ENCODE results near the gene CBX8. TPM values are rescaled to one million over a fixed set of nuclear protein-coding genes. Genes with fewer than 3 reads are reported as not detected.
A peak's percentile ranks its signal among the peaks of the same experiment; 100 is the strongest.

The CBX8 gene
- total RNA-seq, 2 experiments from 2014 or later: 8.6 to 9.4 TPM

DNA sequence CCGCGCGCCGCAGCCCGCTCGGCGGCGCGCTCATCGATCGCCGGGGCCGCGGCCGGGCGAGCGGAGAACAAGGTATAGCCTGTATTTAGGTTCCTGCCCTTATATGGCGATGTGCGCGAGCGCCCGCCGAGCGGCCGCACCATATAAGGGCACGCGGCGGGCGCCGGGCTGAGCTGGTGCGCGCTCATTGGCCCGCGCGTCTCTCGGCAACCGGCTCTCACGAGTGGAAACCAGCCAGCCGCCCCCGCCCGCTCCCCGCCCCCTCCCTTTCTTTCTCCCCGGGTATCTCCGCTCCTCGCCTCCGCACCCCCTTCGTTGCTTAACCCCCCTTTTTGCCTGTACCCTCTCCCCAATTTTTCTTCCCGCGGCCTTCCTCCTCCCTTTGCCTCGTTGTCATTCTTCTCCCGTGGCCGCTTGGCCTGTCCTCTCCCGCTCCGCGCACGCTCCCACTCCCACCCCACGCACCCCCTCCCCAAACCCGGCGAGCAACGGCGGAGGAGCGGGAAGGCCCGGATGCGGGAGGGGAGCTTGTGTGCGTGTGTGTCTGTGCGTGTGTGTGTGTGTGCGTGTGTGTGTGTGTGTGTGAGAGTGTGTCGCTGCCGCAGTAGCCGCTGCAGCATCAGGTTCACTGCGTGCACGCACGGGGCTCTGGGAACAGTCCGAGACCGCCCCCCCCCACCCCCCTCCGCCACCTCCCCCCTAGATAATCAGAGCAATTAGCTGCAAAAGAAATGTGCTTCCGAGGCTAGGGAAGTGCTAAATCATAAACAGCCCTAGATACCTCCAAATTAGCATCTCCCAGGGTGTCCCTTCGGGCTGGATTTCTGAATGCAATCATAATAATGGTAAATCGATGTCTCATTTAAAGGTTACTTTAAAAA, 13.5 kb upstream of the CBX8 start:
- ATAC-seq (peak; percentile 94), DNase-seq (peak; percentile 85)
- no peak overlapping the region for H3K27ac Mint-ChIP-seq
- peak overlapping the region; percentile 40 for H3K4me3 Mint-ChIP-seq
- CTCF ChIA-PET: interaction anchor here (0.9 to 10.5 kb wide), 13 partner anchors 11 to 183 kb away, joined by 3 to 94 read pairs (median 4); partner anchors contain the start of genes CBX4 and CBX8
- POLR2A ChIA-PET: interaction anchor here (0.8 kb wide), 1 partner anchor 14 kb away, joined by 3 read pairs; the partner anchor contains the start of gene CBX8
- H3K4me1 Mint-ChIP-seq (ENCODE audit: low read depth): peaks cover 42% of the 10 kb centered on the region
- no peaks in the 10 kb centered on the region for H3K9me3 Mint-ChIP-seq (ENCODE audit: insufficient read depth)
- H3K27me3 Mint-ChIP-seq (ENCODE audit: low read depth): peaks cover 66% of the 10 kb centered on the region
- no peaks in the 10 kb centered on the region for H3K36me3 Mint-ChIP-seq (ENCODE audit: low read depth)

DNA sequence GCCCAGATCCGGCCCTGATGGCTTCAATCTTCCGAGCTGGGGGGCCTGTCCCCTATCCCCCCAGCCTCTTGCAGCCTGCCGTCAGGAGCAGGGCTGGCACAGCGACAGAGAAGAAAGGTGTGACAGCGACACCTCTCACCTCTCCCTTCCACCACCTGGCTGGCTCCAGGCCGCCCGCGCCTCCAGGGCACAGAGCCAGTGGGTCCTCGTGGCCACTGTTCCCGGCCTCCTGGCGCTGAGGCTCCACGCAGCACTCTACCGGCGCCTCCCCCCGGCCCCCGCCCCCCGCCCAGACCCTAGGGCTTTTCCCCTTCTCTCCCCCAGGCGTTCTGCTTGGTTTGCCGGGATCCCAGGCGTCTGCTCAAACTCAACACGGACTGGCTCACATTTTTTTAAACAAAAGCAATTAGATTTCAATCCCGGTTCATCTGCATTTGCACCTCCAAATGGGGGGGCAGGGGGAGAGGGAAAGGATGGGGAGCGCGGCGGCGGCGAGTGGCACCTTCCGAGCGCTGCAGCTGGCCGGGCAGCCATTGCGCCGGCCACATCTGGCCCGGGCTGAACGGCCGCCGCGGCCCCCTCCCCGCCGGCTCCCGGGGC, 12.8 kb upstream of the CBX8 start:
- H3K36me3 Mint-ChIP-seq (ENCODE audit: low read depth): no peaks in the 10 kb centered on the region

DNA sequence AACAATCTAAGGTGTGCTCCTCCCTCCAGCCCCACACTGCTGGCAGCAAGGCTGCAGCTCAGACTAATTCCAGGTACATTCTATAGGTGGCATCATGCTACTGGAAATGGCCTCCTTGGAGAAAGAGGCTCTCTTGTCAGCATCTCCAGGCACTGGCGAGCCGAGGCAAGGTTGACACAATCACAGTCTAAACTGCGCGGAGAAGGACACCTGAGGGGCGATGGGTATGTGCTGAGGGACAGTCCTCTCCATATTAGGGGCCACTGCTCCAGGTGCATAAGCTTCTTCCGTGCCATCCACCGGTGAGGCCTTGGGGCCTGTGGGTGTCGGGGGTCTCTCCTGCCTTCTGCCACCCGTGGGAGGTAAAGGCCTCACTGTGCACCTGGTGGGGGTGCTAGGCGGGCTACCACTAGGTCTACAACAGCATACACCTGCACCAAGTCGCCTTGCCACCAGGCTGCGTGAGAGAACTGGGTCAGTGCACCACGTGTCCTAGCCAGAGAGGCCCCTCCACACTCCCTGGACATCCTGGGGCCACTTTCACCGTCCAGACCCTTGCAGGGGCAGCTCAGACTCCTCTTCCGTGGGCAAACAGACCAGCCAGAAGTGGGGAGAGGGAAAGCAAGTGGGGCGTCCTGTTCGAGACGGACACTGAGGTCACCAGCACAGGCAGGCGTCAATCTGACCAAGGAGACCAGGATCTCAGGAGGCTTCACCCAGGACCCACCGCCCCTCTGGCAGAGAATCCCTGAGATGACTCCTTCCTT, 12.1 kb upstream of the CBX8 start:
- Mint-ChIP-seq H3K27me3 (ENCODE audit: low read depth) (peaks cover 71% of the 10 kb centered on the region), H3K4me3 (peak overlapping the region; percentile 38), H3K36me3 (ENCODE audit: low read depth) (peaks cover 3% of the 10 kb centered on the region), H3K4me1 (ENCODE audit: low read depth) (peaks cover 48% of the 10 kb centered on the region), H3K27ac (no peak overlapping the region), H3K9me3 (ENCODE audit: insufficient read depth) (no peaks in the 10 kb centered on the region)
- peak; percentile 62 for DNase-seq
- peak; percentile 19 for ATAC-seq
- CTCF ChIA-PET: interaction anchor here (0.7 to 10.5 kb wide), 21 partner anchors 8 to 199 kb away, joined by 3 to 94 read pairs (median 4); partner anchors contain the start of genes CBX4 and CBX8
- POLR2A ChIA-PET: interaction anchor here (0.7 to 2.6 kb wide), 4 partner anchors 12 to 455 kb away, joined by 3 to 11 read pairs (median 4); partner anchors contain the start of genes CBX4 and CBX8

More for the DNA sequence above, 12.8 kb upstream of the CBX8 start:
- ChIA-PET POLR2A (interaction anchor here (1.1 to 2.6 kb wide), 2 partner anchors 13 to 30 kb away, joined by 3 to 11 read pairs; partner anchors contain the start of genes CBX4 and CBX8), CTCF (interaction anchor here (1.2 to 10.5 kb wide), 10 partner anchors 12 to 184 kb away, joined by 4 to 94 read pairs (median 6); partner anchors contain the start of genes CBX4 and CBX8)
- H3K9me3 Mint-ChIP-seq (ENCODE audit: insufficient read depth): no peaks in the 10 kb centered on the region
- ATAC-seq (no peak), DNase-seq (no peak)
- H3K27me3 Mint-ChIP-seq (ENCODE audit: low read depth): peaks cover 73% of the 10 kb centered on the region
- H3K27ac Mint-ChIP-seq: no peak overlapping the region
- H3K4me1 Mint-ChIP-seq (ENCODE audit: low read depth): peaks cover 49% of the 10 kb centered on the region
- no peak overlapping the region for H3K4me3 Mint-ChIP-seq

DNA sequence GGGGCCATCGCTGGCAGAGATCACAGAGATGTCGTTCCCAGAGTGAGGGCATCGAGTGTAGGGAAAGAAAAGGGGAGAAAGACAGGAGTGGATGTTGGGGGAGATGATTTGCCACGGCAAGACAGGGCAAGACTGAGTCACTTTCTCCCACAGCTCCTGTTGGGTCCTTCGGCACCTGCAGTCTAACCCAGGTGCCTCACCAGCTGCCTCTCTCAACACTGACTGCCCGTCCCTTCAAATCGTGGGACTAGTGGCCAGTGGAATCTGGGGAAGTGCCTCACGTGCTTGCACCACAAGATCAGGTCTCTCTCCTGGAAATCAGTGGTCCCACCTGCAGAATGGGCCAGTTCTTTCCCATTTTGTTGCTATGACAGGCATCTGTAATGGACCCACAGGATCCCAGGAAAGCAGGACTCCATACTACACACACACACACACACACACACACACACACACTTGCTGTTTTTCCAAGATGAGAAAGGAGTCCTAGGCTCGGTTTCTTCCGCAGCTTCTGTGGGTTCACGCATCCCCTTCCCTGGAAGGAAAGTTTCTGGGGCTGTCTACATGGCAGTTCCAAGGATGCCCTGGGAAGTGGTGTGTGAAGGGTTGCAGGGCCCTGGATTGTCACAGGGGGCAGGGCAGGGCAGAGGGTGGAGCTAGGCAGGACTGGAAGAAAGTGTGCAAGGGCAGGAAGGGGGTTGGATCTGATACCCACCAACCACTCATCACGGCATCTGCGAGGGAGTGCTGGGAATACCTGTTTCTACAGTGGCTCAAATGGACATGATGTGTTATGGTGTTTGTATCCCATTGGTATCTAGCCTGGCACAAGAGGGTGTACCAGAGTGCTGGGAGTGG, 10.2 kb upstream of the CBX8 start:
- Mint-ChIP-seq H3K4me1 (ENCODE audit: low read depth) (peaks cover 52% of the 10 kb centered on the region), H3K4me3 (no peak overlapping the region), H3K27me3 (ENCODE audit: low read depth) (peaks cover 75% of the 10 kb centered on the region), H3K9me3 (ENCODE audit: insufficient read depth) (no peaks in the 10 kb centered on the region), H3K27ac (no peak overlapping the region), H3K36me3 (ENCODE audit: low read depth) (peaks cover 3% of the 10 kb centered on the region)
- DNase-seq (no peak), ATAC-seq (no peak)
- POLR2A ChIA-PET: interaction anchor here (2.6 kb wide), 1 partner anchor 32 kb away, joined by 11 read pairs; the partner anchor contains the start of gene CBX4
- CTCF ChIA-PET: interaction anchor here (0.9 to 10.5 kb wide), 13 partner anchors 10 to 201 kb away, joined by 3 to 94 read pairs (median 4); partner anchors contain the start of genes CBX4 and CBX8

DNA sequence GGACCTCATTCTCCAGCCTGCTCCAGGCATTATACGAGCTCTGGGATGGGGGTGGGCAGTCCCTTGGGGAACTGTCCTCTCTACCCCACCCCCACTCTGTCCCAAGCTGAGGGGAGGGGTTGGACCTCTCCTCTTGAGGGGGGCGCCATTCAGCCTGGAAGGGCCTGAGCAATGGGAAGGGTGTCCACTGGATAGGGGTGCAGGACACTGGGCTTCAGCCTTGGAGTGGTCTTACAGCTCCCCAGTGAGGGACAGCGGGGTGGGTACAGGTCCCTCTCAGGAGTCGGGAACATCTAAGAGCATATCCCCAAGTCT, 9.5 kb upstream of the CBX8 start:
- H3K36me3 Mint-ChIP-seq (ENCODE audit: low read depth): peaks cover 3% of the 10 kb centered on the region
- ATAC-seq (no peak), DNase-seq (no peak)
- peaks cover 52% of the 10 kb centered on the region for H3K4me1 Mint-ChIP-seq (ENCODE audit: low read depth)
- no peak overlapping the region for H3K4me3 Mint-ChIP-seq
- peaks cover 75% of the 10 kb centered on the region for H3K27me3 Mint-ChIP-seq (ENCODE audit: low read depth)
- no peak overlapping the region for H3K27ac Mint-ChIP-seq
- CTCF ChIA-PET: interaction anchor here (2.2 to 10.5 kb wide), 3 partner anchors 9 to 35 kb away, joined by 5 to 94 read pairs (median 33); partner anchors contain the start of genes CBX4 and CBX8
- POLR2A ChIA-PET: no interaction called here
- H3K9me3 Mint-ChIP-seq (ENCODE audit: insufficient read depth): no peaks in the 10 kb centered on the region

DNA sequence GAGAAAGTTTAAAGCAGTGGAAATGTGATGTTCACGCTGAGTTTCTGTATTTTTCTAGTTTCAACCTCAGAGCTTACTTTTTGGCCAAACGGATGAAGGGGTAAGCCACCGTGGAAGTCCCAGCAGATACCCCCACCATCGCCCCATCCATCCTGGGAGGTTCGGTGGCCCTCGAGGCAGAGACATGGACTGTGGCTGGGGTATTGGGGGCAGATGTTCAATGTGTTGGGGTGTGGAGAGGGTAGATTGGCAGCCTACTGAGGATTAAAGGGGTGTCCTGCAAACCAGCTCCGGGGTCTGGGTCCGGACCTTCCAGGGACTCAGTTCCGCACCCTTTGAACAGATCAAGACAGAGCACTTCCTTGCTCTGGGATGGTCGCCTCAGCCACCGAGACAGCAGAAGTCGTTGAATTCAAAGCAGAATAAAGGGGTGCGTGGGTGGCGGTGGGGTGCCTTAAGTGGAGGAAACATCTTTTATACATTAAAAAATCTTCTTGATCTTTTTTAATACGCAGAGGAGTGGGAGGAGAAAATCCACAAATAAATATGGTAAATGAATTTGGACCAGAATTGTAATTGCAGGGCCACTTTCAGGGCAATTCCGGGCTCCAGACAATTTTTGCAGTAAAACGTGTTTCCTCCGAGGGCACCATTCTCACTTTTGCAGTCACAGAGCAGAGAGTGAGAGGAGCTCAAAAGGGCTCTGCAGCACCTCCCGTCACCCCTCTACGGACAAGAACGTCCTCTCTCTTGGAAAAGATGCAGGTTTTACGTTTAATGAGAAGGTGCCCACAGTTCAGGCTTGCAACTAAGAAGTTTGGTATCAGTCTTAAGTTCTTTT, 8.2 kb upstream of the CBX8 start:
- no peaks in the 10 kb centered on the region for H3K9me3 Mint-ChIP-seq (ENCODE audit: insufficient read depth)
- H3K27ac Mint-ChIP-seq: peak overlapping the region; percentile 73
- CTCF ChIA-PET: interaction anchor here (1.0 to 10.5 kb wide), 6 partner anchors 8 to 165 kb away, joined by 3 to 94 read pairs (median 7); partner anchors contain the start of genes CBX4 and CBX8
- H3K4me1 Mint-ChIP-seq (ENCODE audit: low read depth): peaks cover 52% of the 10 kb centered on the region
- ATAC-seq (no peak), DNase-seq (no peak)
- peak overlapping the region; percentile 63 for H3K4me3 Mint-ChIP-seq
- peaks cover 76% of the 10 kb centered on the region for H3K27me3 Mint-ChIP-seq (ENCODE audit: low read depth)
- H3K36me3 Mint-ChIP-seq (ENCODE audit: low read depth): peaks cover 3% of the 10 kb centered on the region
- POLR2A ChIA-PET: interaction anchor here (0.6 to 2.8 kb wide), 4 partner anchors 8 to 35 kb away, joined by 3 to 13 read pairs (median 4); partner anchors contain the start of genes CBX4 and CBX8

DNA sequence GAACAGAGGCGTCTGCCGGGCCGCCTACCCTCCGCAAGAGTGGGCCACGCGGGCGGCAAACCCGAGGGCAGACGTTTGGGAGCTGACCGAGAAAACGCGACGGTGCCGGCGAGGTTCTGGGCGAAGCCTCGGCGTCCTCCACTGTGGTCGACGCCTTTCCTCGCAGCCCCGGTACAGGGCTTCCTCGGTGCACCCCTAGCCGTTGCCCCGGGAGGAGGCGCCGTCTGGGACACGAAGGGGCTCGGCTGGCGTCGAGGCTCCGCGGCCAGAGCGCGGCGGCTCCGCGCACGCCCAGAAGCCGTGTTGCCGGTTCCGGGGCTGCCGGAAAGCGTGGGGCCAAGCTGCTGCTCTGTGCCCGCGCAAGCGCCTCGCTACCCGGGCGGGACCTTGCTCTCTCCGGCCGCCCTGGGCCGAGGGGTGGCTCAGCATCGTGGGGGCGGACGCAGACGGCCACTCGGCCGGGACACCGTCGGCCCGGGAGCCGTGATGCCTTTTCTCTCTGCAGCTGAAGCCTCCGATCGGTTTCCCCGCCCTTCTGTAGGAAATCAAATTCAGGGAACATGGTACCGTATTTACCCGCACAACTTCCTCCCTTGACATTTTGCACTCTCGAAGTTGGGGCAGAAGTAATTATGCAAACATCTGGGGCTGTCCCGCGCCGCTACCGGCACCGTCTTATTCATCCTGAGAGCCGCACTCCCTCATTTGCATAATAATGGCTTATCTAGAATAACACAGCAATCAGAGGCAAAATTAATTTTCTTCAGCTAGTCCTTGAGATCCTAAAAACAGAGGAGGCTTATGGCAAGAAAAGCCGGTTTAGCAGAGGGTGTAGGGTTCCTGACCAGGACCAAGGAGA, 7.3 kb upstream of the CBX8 start:
- peaks cover 80% of the 10 kb centered on the region for H3K27me3 Mint-ChIP-seq (ENCODE audit: low read depth)
- H3K27ac Mint-ChIP-seq: peak overlapping the region; percentile 73
- DNase-seq (peak; percentile 67), ATAC-seq (peak; percentile 43)
- H3K4me1 Mint-ChIP-seq (ENCODE audit: low read depth): peaks cover 56% of the 10 kb centered on the region
- CTCF ChIA-PET: interaction anchor here (1.0 to 10.5 kb wide), 6 partner anchors 8 to 166 kb away, joined by 3 to 94 read pairs (median 7); partner anchors contain the start of gene CBX4
- peaks cover 6% of the 10 kb centered on the region for H3K36me3 Mint-ChIP-seq (ENCODE audit: low read depth)
- H3K4me3 Mint-ChIP-seq: peak overlapping the region; percentile 63
- POLR2A ChIA-PET: interaction anchor here (0.6 to 2.8 kb wide), 5 partner anchors 8 to 361 kb away, joined by 3 to 13 read pairs (median 4); partner anchors contain the start of gene CBX4
- H3K9me3 Mint-ChIP-seq (ENCODE audit: insufficient read depth): no peaks in the 10 kb centered on the region

DNA sequence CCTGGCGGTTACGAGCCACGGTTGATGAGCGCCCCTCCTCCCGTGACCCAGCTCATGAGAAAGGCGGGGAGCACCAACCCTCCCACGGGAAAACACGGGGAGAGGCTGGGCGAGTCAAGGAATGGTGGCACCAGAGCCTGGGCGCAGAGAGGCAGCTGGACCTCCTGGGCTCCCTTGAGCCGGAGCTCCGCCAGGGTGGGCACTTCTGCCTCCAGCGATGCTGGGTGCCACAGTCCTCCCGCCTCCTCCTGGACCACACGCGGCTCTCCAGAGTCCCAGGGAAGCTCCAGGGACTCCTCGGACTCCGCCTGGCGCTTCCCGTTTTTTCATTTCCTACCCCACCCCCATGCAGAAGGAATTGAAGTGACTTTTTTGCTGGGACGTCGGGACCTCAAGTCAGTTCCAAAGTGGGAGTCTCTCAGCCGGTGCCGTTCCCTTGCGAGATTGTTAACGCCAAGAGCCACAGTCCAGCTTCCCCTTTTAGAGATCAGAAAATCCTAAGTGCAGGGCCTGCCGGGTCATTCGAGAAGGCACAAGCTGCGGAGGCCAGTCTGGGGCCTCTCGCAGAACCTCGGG, 6.6 kb upstream of the CBX8 start:
- Mint-ChIP-seq H3K27ac (peak overlapping the region; percentile 39), H3K9me3 (ENCODE audit: insufficient read depth) (no peaks in the 10 kb centered on the region), H3K36me3 (ENCODE audit: low read depth) (peaks cover 6% of the 10 kb centered on the region), H3K4me3 (peak overlapping the region; percentile 31), H3K4me1 (ENCODE audit: low read depth) (peaks cover 55% of the 10 kb centered on the region), H3K27me3 (ENCODE audit: low read depth) (peaks cover 80% of the 10 kb centered on the region)
- no peak for DNase-seq
- ChIA-PET CTCF (interaction anchor here (1.2 to 10.5 kb wide), 4 partner anchors 9 to 57 kb away, joined by 4 to 94 read pairs (median 21); partner anchors contain the start of gene CBX4), POLR2A (interaction anchor here (2.8 kb wide), 1 partner anchor 37 kb away, joined by 13 read pairs; the partner anchor contains the start of gene CBX4)
- ATAC-seq: no peak
